Measurements from ENCODE around the gene ICA1.
"Not testable (repeated sequence)": the region's sequence is repeated elsewhere in the genome, so short reads cannot be mapped to it uniquely, and the experiment has no call there.

ICA1 gene

GRCh38 chr7:8261711-8262695 lies at the start of gene ICA1:
Gene ICA1 (minus strand): TSS chr7:8262167. CDS start chr7:8235926, 26,241 bp downstream.
- DNase-seq, result peak in 1 of 2 donors; percentile 61

- DNase-seq, result no peak
Observed at GRCh38 chr7:8310876-8311275, 48.9 kb upstream of the ICA1 start.

GRCh38 chr7:8305625-8306388 lies 43.8 kb upstream of the ICA1 start:
- no peak for DNase-seq

- DNase-seq, result no peak
Observed at GRCh38 chr7:8305104-8305503, 43.1 kb upstream of the ICA1 start.

- no peak for DNase-seq
Observed at GRCh38 chr7:8303904-8304528, 42.0 kb upstream of the ICA1 start.

GRCh38 chr7:8297023-8297422 lies 35.1 kb upstream of the ICA1 start:
- DNase-seq, result not testable (repeated sequence)

GRCh38 chr7:8296362-8296659 lies 34.3 kb upstream of the ICA1 start:
- DNase-seq, result no peak

GRCh38 chr7:8295638-8296361 lies 33.8 kb upstream of the ICA1 start:
- peak in 1 of 2 donors; percentile 55 for DNase-seq

- no peak for DNase-seq
Observed at GRCh38 chr7:8291397-8292141, 29.6 kb upstream of the ICA1 start.

- DNase-seq, result no peak
Observed at GRCh38 chr7:8290645-8291308, 28.8 kb upstream of the ICA1 start.

GRCh38 chr7:8286118-8286517 lies 24.2 kb upstream of the ICA1 start:
- DNase-seq, result no peak

- no peak for DNase-seq
Observed at GRCh38 chr7:8285155-8285554, 23.2 kb upstream of the ICA1 start.

GRCh38 chr7:8284606-8285005 lies 22.6 kb upstream of the ICA1 start:
- DNase-seq, result no peak

- no peak for DNase-seq
Observed at GRCh38 chr7:8283968-8284367, 22.0 kb upstream of the ICA1 start.

- no peak for DNase-seq
Observed at GRCh38 chr7:8282871-8283270, 20.9 kb upstream of the ICA1 start.

GRCh38 chr7:8282162-8282561 lies 20.2 kb upstream of the ICA1 start:
- DNase-seq, result no peak

GRCh38 chr7:8278183-8278582 lies 16.2 kb upstream of the ICA1 start:
- DNase-seq, result no peak

GRCh38 chr7:8277394-8277982 lies 15.5 kb upstream of the ICA1 start:
- DNase-seq, result no peak

GRCh38 chr7:8274589-8274988 lies 12.6 kb upstream of the ICA1 start:
- no peak for DNase-seq

GRCh38 chr7:8271960-8272359 lies 10.0 kb upstream of the ICA1 start:
- no peak for DNase-seq

GRCh38 chr7:8263048-8263447 lies 1.1 kb upstream of the ICA1 start:
- DNase-seq, result no peak
